Heart left ventricle (tissue), 13 donors: Measurements from ENCODE around the gene TNFRSF17.

Experiments
- CTCF ChIP-seq, 12 donors: fragments of 200-600 bp; sonication (generic) in 4 of 12; IDR thresholded peaks; one replicate each; pipeline versions ENCODE4 v1.5.0 to v1.8.0; 2018 to 2022; ENCODE audit warnings: antibody characterized with exemption in 12 of 12, mild to moderate bottlenecking in 5 of 12
- POLR2A ChIP-seq, 2 donors: fragments of 450-650 bp; IDR thresholded peaks; one replicate each; pipeline ENCODE4 v1.6.1; 2017; ENCODE audit warnings: antibody characterized with exemption in 2 of 2, mild to moderate bottlenecking in 2 of 2, moderate library complexity in 2 of 2
- donor health status: ischemic (EF 13 %, LVEDD 7.1; RV severe dilation, severe dysfunction).
- donor health status: DM: no; HTN: yes; CAD: no.
- donor health status: DM: no; HTN: no; CAD: no.
- donor health status: ischemic (EF 25% LVEDD 6.9; RV normal size, moderate dysfunction).
- donor health status: ischemic (EF 25% LVEDD 5.7; RV mildly dilated, moderate dysfunction).
- donor health status: ischemic (EF 35%, LVEDD 5.7; RV mildly dilated, moderate dysfunction).
- donor health status: nonischemic (EF 11% LVEDD 7.7; RV severe dilation, severe dysfunction).
- donor health status: DM: yes; HTN: yes; CAD: no.
- donor health status: PGD.
- donor health status: ischemic (EF 29% LVEDD 5.4; RV normal size, mild dysfunction).
- donor health status: nonischemic (EF 23%, LVEDD 6.1; RV moderate dilation, normal function).

GRCh38 chr16:11988258-11988978, 23.4 kb downstream of the TNFRSF17 start:
- no peak for TF ChIP-seq POLR2A (IDR thresholded peaks at IDR 0.05)
- TF ChIP-seq CTCF (IDR thresholded peaks at IDR 0.05): no peak
